Measurements from ENCODE around the gene IL17REL.

IL17REL gene

GRCh38 chr22:50058061-50058905, 45.7 kb upstream of the IL17REL start, which contains the start of gene TTLL8:
Gene TTLL8 (minus strand): TSS chr22:50058298.
- no peak within 1 kb of the TSS for H3K27ac ChIP-seq
- no peak for TF ChIP-seq CTCF (conservative IDR thresholded peaks at IDR 0.05)

- no peak overlapping the region for H3K27ac ChIP-seq
- TF ChIP-seq CTCF (conservative IDR thresholded peaks at IDR 0.05): no peak
Observed at GRCh38 chr22:50057278-50058060, 44.9 kb upstream of the IL17REL start.

GRCh38 chr22:50056214-50056972, 43.8 kb upstream of the IL17REL start:
- TF ChIP-seq CTCF (conservative IDR thresholded peaks at IDR 0.05): no peak
- no peak overlapping the region for H3K27ac ChIP-seq

GRCh38 chr22:50053861-50054260, 41.3 kb upstream of the IL17REL start:
- no peak for TF ChIP-seq CTCF (conservative IDR thresholded peaks at IDR 0.05)
- no peak overlapping the region for H3K27ac ChIP-seq

GRCh38 chr22:50051930-50052329, 39.4 kb upstream of the IL17REL start:
- no peak overlapping the region for H3K27ac ChIP-seq

DNA sequence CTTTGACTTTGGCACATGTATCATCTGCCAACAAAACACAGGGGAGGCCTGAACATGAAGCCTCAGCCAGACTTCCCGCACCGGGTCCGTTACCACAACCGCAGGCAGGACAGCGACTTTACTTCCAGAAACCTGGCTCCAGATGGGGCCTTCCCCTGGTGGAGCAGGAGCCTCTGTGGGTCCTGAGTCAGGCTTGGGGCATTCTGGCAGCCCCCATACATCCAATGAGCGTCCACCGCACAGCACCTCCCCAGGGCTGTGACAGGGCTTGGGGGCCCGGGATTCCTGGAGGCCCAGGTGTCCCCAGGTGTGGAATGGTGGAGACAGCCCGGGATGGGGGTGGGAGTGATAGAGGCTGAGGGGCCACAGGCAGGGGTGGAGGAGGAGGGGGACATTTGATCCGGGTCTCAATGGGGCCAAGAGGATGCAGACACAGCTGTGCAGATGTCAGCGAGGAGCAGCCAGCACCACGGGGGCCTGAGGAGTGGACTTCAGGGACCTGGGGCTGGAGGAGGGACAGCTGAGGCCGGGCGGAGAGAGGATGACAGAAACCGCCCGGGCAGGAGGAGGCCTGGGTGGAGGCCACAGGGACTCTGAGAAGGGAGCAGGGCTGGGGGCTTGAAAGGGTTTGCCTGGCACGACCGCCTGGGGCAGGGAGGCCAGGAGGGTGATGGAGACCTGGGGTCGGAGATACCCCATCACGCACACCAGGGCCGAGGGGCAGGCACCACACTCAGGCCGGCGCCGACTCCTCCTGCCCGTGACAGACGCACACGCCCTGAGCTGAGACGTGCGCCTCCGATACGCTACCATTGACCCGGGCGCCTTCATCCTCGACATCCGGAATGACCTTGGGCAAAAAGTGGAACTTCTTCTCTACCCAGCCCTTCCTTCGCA, 37.0 kb upstream of the IL17REL start:
- no peak overlapping the region for H3K27ac ChIP-seq
- TF ChIP-seq CTCF (conservative IDR thresholded peaks at IDR 0.05): no peak

More at GRCh38 chr22:50051930-50052329, 39.4 kb upstream of the IL17REL start:
- TF ChIP-seq CTCF (conservative IDR thresholded peaks at IDR 0.05): no peak

All from VCaP (cell line).